A549 (cell line): ENCODE measurements around the gene SSH3.

ENCODE experiments used
- CTCF ChIP-seq: fragments of >200 bp; sonication (Bioruptor Twin); formaldehyde crosslinking; IDR thresholded peaks from 3 replicates; pipeline ENCODE4 v1.5.1; 2016
- EP300 ChIP-seq, 2 experiments: fragments of >200 bp; sonication (Bioruptor Twin); formaldehyde crosslinking; IDR thresholded peaks; 2 replicates in 1 of 2; 3 replicates in 1 of 2; pipeline ENCODE4 v1.6.1; 2016 to 2017
- RAD21 ChIP-seq, 2 experiments: fragments of >200 bp in 1 of 2; sonication (Bioruptor Twin) in 1 of 2; formaldehyde crosslinking in 1 of 2; IDR thresholded peaks in 1 of 2; conservative IDR thresholded peaks in 1 of 2; 2 replicates in 1 of 2; 3 replicates in 1 of 2; pipeline ENCODE4 v1.6.1; 2012 to 2018; ENCODE audit warnings: inconsistent platforms in 1 of 2
- USF2 ChIP-seq: fragments of 450-650 bp; IDR thresholded peaks from 2 replicates; pipeline ENCODE4 v1.6.1; 2014; ENCODE audit warnings: antibody characterized with exemption

GRCh38 chr11:67312187-67313021 is 9.1 kb downstream of the SSH3 start:
- TF ChIP-seq EP300 (IDR thresholded peaks at IDR 0.05) (no peak), USF2 (no peak), RAD21 (conservative IDR thresholded peaks at IDR 0.05 in 1 of 2, IDR thresholded peaks at IDR 0.05 in 1 of 2) (no peak), CTCF (no peak)
